ENCODE data around the gene NSUN4.

DNA sequence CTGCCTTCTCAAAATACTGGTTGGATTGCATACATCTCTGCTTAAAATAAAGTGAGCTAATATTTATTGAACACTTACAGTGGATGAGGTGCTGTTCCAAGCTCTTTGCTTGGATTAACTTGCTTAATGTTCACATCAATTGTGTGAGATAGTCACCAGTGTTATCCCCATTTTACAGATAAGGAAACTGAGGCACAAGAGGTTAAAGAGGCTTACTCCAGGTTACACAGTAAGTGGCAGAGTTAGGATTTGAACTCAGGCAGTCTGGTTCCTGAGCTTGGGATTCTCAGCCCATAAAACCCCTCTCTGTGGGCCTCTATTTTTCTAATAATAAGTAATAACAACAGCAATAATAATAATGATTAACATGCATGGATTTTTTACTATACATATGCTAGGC is 39.9 kb downstream of the NSUN4 start:
- TF ChIP-seq POLR2AphosphoS5 (IDR thresholded peaks at IDR 0.05; ENCODE audit: borderline replicate concordance, low read depth, low read length) = no peak
- no peak for TF ChIP-seq EZH2 (IDR thresholded peaks at IDR 0.05)
- no peak for TF ChIP-seq FOXP2 (optimal IDR thresholded peaks at IDR 0.05; ENCODE audit: control extremely low read depth, extremely low read length, insufficient read depth)
